ENCODE data around the gene ESRRB.

Gene ESRRB

DNA sequence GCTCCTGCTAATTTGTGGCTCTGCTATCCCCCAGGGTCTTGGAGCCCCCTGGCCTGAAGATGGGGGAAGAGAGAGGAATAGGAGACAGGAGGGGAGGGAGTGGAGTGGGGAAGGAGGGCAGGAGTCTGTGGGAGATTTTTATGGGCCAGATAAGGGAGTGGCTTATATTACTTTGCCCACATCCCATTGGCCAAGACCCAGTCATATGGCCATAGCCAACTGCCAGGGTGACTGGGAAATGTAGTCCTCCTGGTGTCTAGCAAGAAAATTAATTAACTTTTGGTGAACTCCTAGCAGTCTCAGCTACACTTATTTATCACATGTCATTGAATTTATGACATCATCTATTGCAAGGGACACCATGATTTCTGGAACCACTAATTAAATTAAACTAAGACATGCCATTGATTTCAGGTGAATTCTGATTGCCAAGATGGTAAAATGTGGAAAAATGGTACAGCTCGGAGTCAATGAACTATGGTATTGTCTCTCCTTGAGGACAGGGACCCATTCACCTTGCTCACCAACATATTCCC, 50.3 kb downstream of the ESRRB start:
- no peak overlapping the region for H3K4me3 ChIP-seq (ENCODE audit: low read length)
- TF ChIP-seq, protein P1, sequence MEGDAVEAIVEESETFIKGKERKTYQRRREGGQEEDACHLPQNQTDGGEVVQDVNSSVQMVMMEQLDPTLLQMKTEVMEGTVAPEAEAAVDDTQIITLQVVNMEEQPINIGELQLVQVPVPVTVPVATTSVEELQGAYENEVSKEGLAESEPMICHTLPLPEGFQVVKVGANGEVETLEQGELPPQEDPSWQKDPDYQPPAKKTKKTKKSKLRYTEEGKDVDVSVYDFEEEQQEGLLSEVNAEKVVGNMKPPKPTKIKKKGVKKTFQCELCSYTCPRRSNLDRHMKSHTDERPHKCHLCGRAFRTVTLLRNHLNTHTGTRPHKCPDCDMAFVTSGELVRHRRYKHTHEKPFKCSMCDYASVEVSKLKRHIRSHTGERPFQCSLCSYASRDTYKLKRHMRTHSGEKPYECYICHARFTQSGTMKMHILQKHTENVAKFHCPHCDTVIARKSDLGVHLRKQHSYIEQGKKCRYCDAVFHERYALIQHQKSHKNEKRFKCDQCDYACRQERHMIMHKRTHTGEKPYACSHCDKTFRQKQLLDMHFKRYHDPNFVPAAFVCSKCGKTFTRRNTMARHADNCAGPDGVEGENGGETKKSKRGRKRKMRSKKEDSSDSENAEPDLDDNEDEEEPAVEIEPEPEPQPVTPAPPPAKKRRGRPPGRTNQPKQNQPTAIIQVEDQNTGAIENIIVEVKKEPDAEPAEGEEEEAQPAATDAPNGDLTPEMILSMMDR (IDR thresholded peaks at IDR 0.05; ENCODE audit: insufficient read depth, low read depth, low read length, missing control alignments): no peak
- no peak for DNase-seq (ENCODE audit: low read depth)

DNA sequence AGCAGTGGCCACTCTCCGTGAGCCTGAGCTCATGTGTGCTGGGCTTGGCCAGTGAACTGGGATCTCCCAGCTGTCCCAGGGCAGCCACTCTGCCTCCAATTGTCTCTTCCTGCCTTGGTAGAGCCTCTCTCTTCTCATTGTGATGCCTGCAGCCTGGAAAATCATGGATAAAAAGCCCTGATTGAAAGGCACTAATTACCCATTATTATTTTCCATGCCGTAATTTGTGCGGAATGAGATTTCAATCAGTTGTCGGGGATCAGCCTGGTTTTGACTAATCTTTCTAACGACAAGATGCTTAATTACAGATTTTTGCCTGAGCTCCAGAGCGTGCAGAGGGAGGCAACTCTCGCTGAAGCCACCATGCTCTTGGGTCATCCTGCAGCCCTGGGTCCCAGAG, 52.7 kb downstream of the ESRRB start:
- H3K4me3 ChIP-seq (ENCODE audit: low read length): no peak overlapping the region
- no peak for DNase-seq (ENCODE audit: low read depth)
- TF ChIP-seq, protein P1 (IDR thresholded peaks at IDR 0.05; ENCODE audit: insufficient read depth, low read depth, low read length, missing control alignments): no peak

DNA sequence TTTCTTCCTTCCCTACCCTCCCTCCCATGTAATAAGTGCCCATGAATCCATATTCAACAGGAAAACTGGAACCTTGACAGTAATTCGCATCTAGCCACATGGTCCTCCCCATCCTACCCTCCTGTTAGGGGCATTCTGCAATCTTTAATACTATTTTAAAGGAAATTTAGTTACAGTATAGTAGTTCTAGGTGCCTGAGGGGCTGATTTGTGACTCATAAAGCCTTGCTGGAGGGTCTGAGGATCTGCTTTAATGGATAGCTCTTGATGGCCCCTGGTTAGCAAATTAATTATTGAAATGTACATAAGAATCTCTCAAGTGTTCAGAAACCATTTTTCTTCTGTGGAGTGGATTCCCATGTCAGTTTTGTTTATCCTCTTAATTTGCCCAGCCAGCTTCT, 54.1 kb downstream of the ESRRB start:
- no peak overlapping the region for H3K4me3 ChIP-seq (ENCODE audit: low read length)
- TF ChIP-seq, protein P1 (IDR thresholded peaks at IDR 0.05; ENCODE audit: insufficient read depth, low read depth, low read length, missing control alignments): no peak

DNA sequence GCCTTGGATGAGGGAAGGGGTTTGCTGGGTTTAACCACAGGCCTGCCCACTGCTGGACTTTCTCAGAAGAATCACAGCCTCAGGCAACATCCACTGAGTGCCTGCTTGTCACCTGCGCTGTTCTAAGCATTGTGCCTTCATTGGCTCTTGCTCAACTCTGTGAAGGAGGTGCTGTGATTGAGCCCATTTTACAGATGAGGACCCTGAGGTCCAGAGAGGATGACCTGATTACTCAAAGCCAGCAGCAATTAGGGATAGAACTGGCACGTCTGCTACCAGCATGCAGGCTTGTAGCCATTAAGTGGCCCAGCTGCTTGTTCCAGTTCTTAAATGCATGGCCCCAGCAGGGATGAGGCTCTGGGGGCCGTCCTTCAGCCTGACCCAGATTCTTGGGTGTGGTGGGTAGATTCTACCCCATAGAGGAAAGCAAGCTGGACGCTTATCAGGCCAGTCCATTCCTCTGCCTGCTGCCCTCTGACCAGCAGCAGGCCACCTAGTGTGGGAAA, 54.6 kb downstream of the ESRRB start:
- TF ChIP-seq, protein P1 (IDR thresholded peaks at IDR 0.05; ENCODE audit: insufficient read depth, low read depth, low read length, missing control alignments): no peak
- H3K4me3 ChIP-seq (ENCODE audit: low read length): no peak overlapping the region
- no peak for DNase-seq (ENCODE audit: low read depth)

More for the DNA sequence above, 54.1 kb downstream of the ESRRB start:
- DNase-seq (ENCODE audit: low read depth): no peak

DNA sequence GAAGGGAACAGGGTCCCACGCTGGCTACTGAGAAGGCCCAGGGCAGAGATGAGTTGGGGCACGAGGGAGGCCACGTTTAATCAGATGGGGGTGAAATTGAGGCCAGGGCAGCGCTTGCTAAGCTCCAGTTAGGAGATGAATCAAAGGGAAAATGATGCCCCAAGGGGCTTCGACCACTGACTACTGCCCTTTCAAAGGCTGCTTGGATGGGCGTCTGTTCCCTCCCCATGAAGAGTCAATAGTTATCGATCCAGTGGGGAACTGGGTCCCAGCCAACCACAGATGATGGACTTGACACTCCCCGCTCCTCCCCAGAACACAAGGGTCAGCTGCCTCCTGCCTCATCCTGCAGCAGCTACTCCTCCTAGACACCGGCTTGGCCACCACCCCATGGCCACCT, 55.6 kb downstream of the ESRRB start:
- TF ChIP-seq, protein P1 (IDR thresholded peaks at IDR 0.05; ENCODE audit: insufficient read depth, low read depth, low read length, missing control alignments): no peak
- DNase-seq (ENCODE audit: low read depth): no peak
- H3K4me3 ChIP-seq (ENCODE audit: low read length): no peak overlapping the region

DNA sequence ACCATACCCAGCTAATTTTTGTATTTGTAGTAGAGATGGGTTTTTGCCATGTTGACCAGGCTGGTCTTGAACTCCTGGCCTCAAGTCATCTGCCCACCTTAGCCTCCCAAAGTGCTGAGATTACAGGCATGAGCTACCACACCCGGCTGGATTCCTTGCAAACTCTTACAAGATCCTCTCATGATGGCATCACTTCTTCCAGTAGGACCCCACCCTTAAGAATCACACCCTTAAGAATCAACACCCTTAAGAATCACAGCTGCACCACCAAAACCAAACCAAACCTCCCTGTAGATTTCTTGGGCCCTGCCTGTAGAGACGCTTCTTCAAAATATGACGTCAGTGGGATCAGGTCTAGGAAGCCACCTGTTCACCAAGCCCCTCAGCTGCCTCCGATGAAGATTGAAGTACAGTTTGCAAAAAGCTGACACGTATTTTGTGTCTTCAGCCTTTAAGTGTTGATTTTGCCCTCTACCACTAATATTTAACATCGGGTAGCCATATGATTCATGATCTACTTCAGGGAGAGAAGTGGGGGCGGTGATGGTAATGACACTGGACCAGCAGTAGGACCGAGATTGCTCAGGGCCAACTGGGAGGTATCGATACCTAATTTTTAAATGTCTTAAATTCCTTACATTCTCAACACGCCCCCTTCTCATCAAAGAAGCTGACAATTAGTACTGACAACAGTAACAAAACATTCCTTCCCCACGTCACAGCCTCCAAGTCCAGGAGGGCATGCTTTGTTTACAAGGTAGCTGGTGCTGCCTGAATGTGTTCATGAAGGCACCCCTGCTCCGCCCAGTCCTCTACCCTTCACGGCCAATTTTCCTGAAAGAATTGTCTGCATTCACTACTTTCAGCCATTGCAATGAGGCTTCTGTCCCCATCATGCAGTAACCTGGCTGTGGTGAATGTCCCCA, 57.2 kb downstream of the ESRRB start:
- TF ChIP-seq, protein P1 (IDR thresholded peaks at IDR 0.05; ENCODE audit: insufficient read depth, low read depth, low read length, missing control alignments): no peak
- H3K4me3 ChIP-seq (ENCODE audit: low read length): no peak overlapping the region
- no peak for DNase-seq (ENCODE audit: low read depth)
